DND-41 (cell line): ENCODE results near the gene XYLT1.

Source experiments
- ATAC-seq: fragments of 200-7000 bp; cut with Tn5 transposase; 3 replicates; pipeline ENCODE4 v1.9.1; 2021; ENCODE audit warnings: low read depth; ENCODE audit not compliant: insufficient read depth
- DNase-seq: peaks from one replicate; pipeline ENCODE4 v3.0.0-alpha.2; 2020
- H2AFZ ChIP-seq: 2 replicates; pipeline ENCODE4 v1.6.0; 2012; ENCODE audit warnings: low read depth, low read length
- H3K27ac ChIP-seq: 2 replicates; pipeline ENCODE4 v1.5.1; 2012; ENCODE audit warnings: low read length, inconsistent platforms
- H3K27me3 ChIP-seq: fragments of 200-600 bp; sonication (generic); 2 replicates; pipeline ENCODE4 v1.6.0; 2012; ENCODE audit warnings: low read length, mild to moderate bottlenecking, inconsistent platforms; ENCODE audit not compliant: insufficient read depth, poor library complexity
- H3K36me3 ChIP-seq: 2 replicates; pipeline ENCODE4 v1.5.1; 2012; ENCODE audit warnings: low read length, inconsistent platforms; ENCODE audit not compliant: insufficient read depth
- H3K4me1 ChIP-seq: 2 replicates; pipeline ENCODE4 v1.5.1; 2012; ENCODE audit warnings: mild to moderate bottlenecking, low read length; ENCODE audit not compliant: insufficient read depth
- H3K4me2 ChIP-seq: 2 replicates; pipeline ENCODE4 v1.6.0; 2012; ENCODE audit warnings: mild to moderate bottlenecking, moderate library complexity, low read length, inconsistent platforms; ENCODE audit not compliant: insufficient read depth
- H3K4me3 ChIP-seq, 2 experiments: fragments of 200-600 bp in 1 of 2; shearing (Covaris generic) in 1 of 2; 2 replicates each; pipeline ENCODE4 v1.5.1; 2012 to 2016; ENCODE audit warnings: inconsistent platforms in 2 of 2, low read length in 2 of 2, mild to moderate bottlenecking in 2 of 2, low read depth in 1 of 2, moderate library complexity in 1 of 2
- H3K79me2 ChIP-seq: 2 replicates; pipeline ENCODE4 v1.6.0; 2012; ENCODE audit warnings: low read length, inconsistent platforms; ENCODE audit not compliant: insufficient read depth
- H3K9ac ChIP-seq: 2 replicates; pipeline ENCODE4 v1.6.0; 2012; ENCODE audit warnings: low read depth, mild to moderate bottlenecking, inconsistent platforms, low read length, moderate library complexity
- H3K9me3 ChIP-seq: 2 replicates; pipeline ENCODE4 v1.5.1; 2012; ENCODE audit warnings: low read length, moderate library complexity, mild to moderate bottlenecking, inconsistent platforms; ENCODE audit not compliant: insufficient read depth, severe bottlenecking
- H4K20me1 ChIP-seq: 2 replicates; pipeline ENCODE4 v1.6.0; 2012; ENCODE audit warnings: low read length; ENCODE audit not compliant: insufficient read depth
- CTCF ChIP-seq: IDR thresholded peaks from 2 replicates; pipeline ENCODE4 v1.5.1; 2012; ENCODE audit warnings: borderline replicate concordance, low read length, moderate library complexity, mild to moderate bottlenecking; ENCODE audit not compliant: poor library complexity, severe bottlenecking; ENCODE audit errors: extremely low read depth
- EZH2 ChIP-seq: IDR thresholded peaks from 3 replicates; pipeline ENCODE4 v1.6.1; 2012; ENCODE audit warnings: borderline replicate concordance, low read depth, mild to moderate bottlenecking, moderate library complexity, low read length, inconsistent platforms; ENCODE audit not compliant: severe bottlenecking

Gene XYLT1

GRCh38 chr16:17261197-17261858, 209.4 kb downstream of the XYLT1 start:
- no peak for DNase-seq
- H3K27ac ChIP-seq = no peak overlapping the region
- H3K9ac ChIP-seq = no peak overlapping the region
- TF ChIP-seq CTCF = no peak
- no peak for TF ChIP-seq EZH2
- no peak overlapping the region for H3K4me2 ChIP-seq
- no peak for ATAC-seq
- H3K36me3 ChIP-seq = no peaks in the 10 kb centered on the region
- no peaks in the 10 kb centered on the region for H3K27me3 ChIP-seq
- no peaks in the 10 kb centered on the region for H4K20me1 ChIP-seq
- H3K4me3 ChIP-seq = no peak overlapping the region
- H2AFZ ChIP-seq = no peak overlapping the region
- H3K79me2 ChIP-seq = no peaks in the 10 kb centered on the region
- no peaks in the 10 kb centered on the region for H3K4me1 ChIP-seq
- no peaks in the 10 kb centered on the region for H3K9me3 ChIP-seq

- Histone ChIP-seq H2AFZ (no peak overlapping the region), H3K9me3 (no peaks in the 10 kb centered on the region), H3K4me1 (no peaks in the 10 kb centered on the region), H3K79me2 (no peaks in the 10 kb centered on the region), H4K20me1 (no peaks in the 10 kb centered on the region), H3K4me3 (no peak overlapping the region), H3K27ac (no peak overlapping the region), H3K9ac (no peak overlapping the region), H3K27me3 (no peaks in the 10 kb centered on the region), H3K36me3 (no peaks in the 10 kb centered on the region), H3K4me2 (no peak overlapping the region)
- TF ChIP-seq CTCF (no peak), EZH2 (no peak)
- DNase-seq (no peak), ATAC-seq (no peak)
Observed at GRCh38 chr16:17260276-17260849, 210.4 kb downstream of the XYLT1 start.

DNA sequence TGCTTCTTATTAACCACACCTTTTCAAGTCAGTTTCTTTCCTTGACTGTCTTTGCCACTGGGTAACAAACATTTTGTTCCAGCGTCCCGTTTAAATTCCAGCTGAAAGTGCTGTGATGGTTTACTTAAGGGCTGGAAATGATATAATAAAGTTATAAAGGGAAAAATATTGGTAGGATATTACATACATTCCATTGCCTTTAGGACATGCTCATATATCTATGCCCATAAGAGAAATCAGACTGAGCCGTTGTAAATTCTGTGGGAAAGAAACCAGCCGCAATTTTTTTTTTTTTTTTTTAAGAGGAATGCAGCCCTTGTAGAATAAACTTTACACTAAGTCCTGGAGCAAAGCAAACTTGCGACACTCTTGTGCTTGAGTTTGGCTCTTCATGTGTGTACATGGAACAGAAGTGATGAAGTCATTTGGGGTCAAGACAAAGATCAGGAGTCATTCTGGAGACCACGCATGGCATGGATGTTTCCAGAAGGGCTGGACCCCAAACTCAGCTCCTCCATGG, 210.9 kb downstream of the XYLT1 start:
- no peak for DNase-seq
- Histone ChIP-seq H3K9me3 (no peaks in the 10 kb centered on the region), H3K9ac (no peak overlapping the region), H3K4me3 (no peak overlapping the region), H3K4me2 (no peak overlapping the region), H3K4me1 (no peaks in the 10 kb centered on the region), H3K79me2 (no peaks in the 10 kb centered on the region), H3K27ac (no peak overlapping the region), H4K20me1 (no peaks in the 10 kb centered on the region), H3K36me3 (no peaks in the 10 kb centered on the region), H3K27me3 (no peaks in the 10 kb centered on the region), H2AFZ (no peak overlapping the region)
- TF ChIP-seq EZH2 (no peak), CTCF (no peak)
- ATAC-seq = no peak
